HepG2 (cell line): ENCODE measurements around the gene MRPL20. TPM values are rescaled to one million over a fixed set of nuclear protein-coding genes. Genes with fewer than 3 reads are reported as not detected.

Experiments used
- DNMT3B ChIP-seq: conservative IDR thresholded peaks from 2 replicates; pipeline ENCODE4 v1.6.1; 2016; ENCODE audit warnings: missing biosample characterization, control low read depth
- DRAP1 ChIP-seq: IDR thresholded peaks from 2 replicates; pipeline ENCODE4 v1.6.1; 2016; ENCODE audit warnings: missing genetic modification reagents, missing compliant biosample characterization
- FOXC1 ChIP-seq: sonication (generic); formaldehyde crosslinking; IDR thresholded peaks from 2 replicates; pipeline ENCODE4 v1.8.0; 2022; ENCODE audit warnings: mild to moderate bottlenecking, missing genetic modification reagents, borderline replicate concordance
- GATAD2A ChIP-seq: IDR thresholded peaks from 2 replicates; pipeline ENCODE4 v1.6.1; 2016
- GLI4 ChIP-seq: sonication (generic); formaldehyde crosslinking; IDR thresholded peaks from 2 replicates; pipeline ENCODE4 v1.5.1; 2020; ENCODE audit warnings: missing genetic modification reagents, mild to moderate bottlenecking, moderate library complexity, borderline replicate concordance
- IKZF4 ChIP-seq: sonication (generic); formaldehyde crosslinking; IDR thresholded peaks from 2 replicates; pipeline ENCODE4 v1.5.1; 2020; ENCODE audit warnings: borderline replicate concordance, mild to moderate bottlenecking, low read depth, missing genetic modification reagents; ENCODE audit errors: not compliant biosample characterization
- MTF2 ChIP-seq: sonication (generic); formaldehyde crosslinking; IDR thresholded peaks from 2 replicates; pipeline ENCODE4 v1.5.0; 2020; ENCODE audit warnings: missing genetic modification reagents, borderline replicate concordance
- NFATC3 ChIP-seq: sonication (generic); formaldehyde crosslinking; IDR thresholded peaks from 2 replicates; pipeline ENCODE4 v1.5.1; 2020; ENCODE audit warnings: mild to moderate bottlenecking, missing genetic modification reagents
- NFIB ChIP-seq: sonication (generic); formaldehyde crosslinking; IDR thresholded peaks from 2 replicates; pipeline ENCODE4 v1.9.0; 2021; ENCODE audit warnings: missing genetic modification reagents, mild to moderate bottlenecking, borderline replicate concordance
- PAXIP1 ChIP-seq: sonication (generic); formaldehyde crosslinking; conservative IDR thresholded peaks from 2 replicates; pipeline ENCODE4 v1.4.0; 2020; ENCODE audit warnings: mild to moderate bottlenecking, missing genetic modification reagents, moderate library complexity
- PCBP1 ChIP-seq: fragments of 200-400 bp; formaldehyde crosslinking; IDR thresholded peaks from 2 replicates; pipeline ENCODE4 v1.6.1; 2017; ENCODE audit warnings: mild to moderate bottlenecking, low read depth, low read length, borderline replicate concordance
- POLR2A ChIP-seq, 2 experiments: IDR thresholded peaks; 2 replicates each; pipeline ENCODE4 v1.6.1; 2011; ENCODE audit warnings: low read depth in 2 of 2, low read length in 2 of 2, mild to moderate bottlenecking in 1 of 2, moderate library complexity in 1 of 2; ENCODE audit not compliant: insufficient read depth in 1 of 2
- SIN3B ChIP-seq: fragments of 150-350 bp; IDR thresholded peaks from 2 replicates; pipeline ENCODE4 v1.6.1; 2014; ENCODE audit warnings: low read length
- SKIL ChIP-seq: sonication (generic); formaldehyde crosslinking; IDR thresholded peaks from 2 replicates; pipeline ENCODE4 v1.8.0; 2022; ENCODE audit warnings: missing genetic modification reagents, mild to moderate bottlenecking, moderate library complexity, borderline replicate concordance
- SMC3 ChIP-seq: IDR thresholded peaks from 2 replicates; pipeline ENCODE4 v1.6.1; 2011; ENCODE audit warnings: low read length, improper control_type of control experiment
- SP140L ChIP-seq: sonication (generic); formaldehyde crosslinking; IDR thresholded peaks from 2 replicates; pipeline ENCODE4 v1.4.0; 2020; ENCODE audit warnings: missing genetic modification reagents, borderline replicate concordance
- TRIM22 ChIP-seq: fragments of 450-650 bp; IDR thresholded peaks from 2 replicates; pipeline ENCODE4 v1.6.1; 2017
- ZGPAT ChIP-seq: IDR thresholded peaks from 2 replicates; pipeline ENCODE4 v1.6.1; 2016; ENCODE audit warnings: mild to moderate bottlenecking
- ZMAT5 ChIP-seq: sonication (generic); formaldehyde crosslinking; IDR thresholded peaks from 2 replicates; pipeline ENCODE4 v1.5.0; 2020; ENCODE audit warnings: mild to moderate bottlenecking, low read depth, missing genetic modification reagents, borderline replicate concordance
- ZNF205 ChIP-seq: IDR thresholded peaks from 2 replicates; pipeline ENCODE4 v1.6.1; 2018; ENCODE audit warnings: missing biosample characterization, missing genetic modification reagents
- ZNF777 ChIP-seq: sonication (generic); formaldehyde crosslinking; IDR thresholded peaks from 2 replicates; pipeline ENCODE4 v1.4.0; 2020; ENCODE audit warnings: missing genetic modification reagents
- polyA plus RNA-seq, 8 experiments: library from polyadenylated mRNA; depleted of rRNA in 3 of 8; stranded (reverse) in 7 of 8; unstranded in 1 of 8; fragments of >200 nt; fragmentation: Illumina TruSeq in 4 of 8; extraction: Trizol in 4 of 8; gene quantifications; 2 replicates each; pipeline versions ENCODE4 v1.2.1 to v1.2.3, GENCODE V29; 2011 to 2016; ENCODE audit warnings: low read depth in 4 of 8, missing spikeins in 1 of 8, mixed read lengths in 1 of 8; ENCODE audit not compliant: insufficient read depth in 1 of 8
- total RNA-seq, 5 experiments: library from RNA; depleted of rRNA; stranded (reverse); fragments of >200 nt; fragmentation: Illumina TruSeq; extraction: Trizol; gene quantifications; 2 replicates each; pipeline ENCODE4 v1.2.3, GENCODE V29; 2016; ENCODE audit warnings: low read depth in 1 of 5

The MRPL20 gene
- total and polyA plus RNA-seq, 2 of the 13 experiments (the other 11 are each of a cell fraction or from before 2014, with no cell fraction given), result 59.2 to 127 TPM

GRCh38 chr1:1361982-1362423 is 45.1 kb downstream of the MRPL20 start (continued):
- peak; percentile 31; the same call in 1 of the 2 replicates for TF ChIP-seq ZGPAT (CRISPR knock-in tag)
- no peak for TF ChIP-seq PCBP1
- no peak for TF ChIP-seq MTF2
- TF ChIP-seq IKZF4 (CRISPR knock-in tag), result no peak
- no peak for TF ChIP-seq ZNF777 (CRISPR knock-in tag)
- TF ChIP-seq GLI4 (CRISPR knock-in tag), result no peak
- TF ChIP-seq FOXC1 (CRISPR knock-in tag), result no peak
- TF ChIP-seq ZNF205 (CRISPR knock-in tag), result no peak
- TF ChIP-seq GATAD2A (CRISPR knock-in tag), result no peak; the same call in 1 of the 2 replicates
- TF ChIP-seq NFIB (CRISPR knock-in tag), result no peak
- peak; percentile 33 for TF ChIP-seq DRAP1 (CRISPR knock-in tag)
- TF ChIP-seq SIN3B, result no peak
- TF ChIP-seq DNMT3B (CRISPR knock-in tag), result no peak
- TF ChIP-seq PAXIP1, result peak; percentile 41; the same call in 1 of the 2 replicates
- peak; percentile 19; the same call in 1 of the 2 replicates for TF ChIP-seq SMC3
- no peak for TF ChIP-seq NFATC3 (CRISPR knock-in tag)
- TF ChIP-seq POLR2A (IDR thresholded peaks at IDR 0.05; ENCODE audit: insufficient read depth in 1 of 2, low read depth in 2 of 2, low read length in 2 of 2), result no peak
- TF ChIP-seq SP140L (CRISPR knock-in tag), result no peak
- peak; percentile 55; the same call in 1 of the 2 replicates for TF ChIP-seq SKIL (CRISPR knock-in tag)
- no peak for TF ChIP-seq TRIM22
- TF ChIP-seq ZMAT5, result no peak
